IPS-NIHi7 (cell line): Measurements from ENCODE around the gene TMEM87A.
"Not testable (repeated sequence)": the region's sequence is repeated elsewhere in the genome, so short reads cannot be mapped to it uniquely, and the experiment has no call there.

Experiments used
- DNase-seq: peaks from one replicate; pipeline ENCODE4 v3.0.0; 2012; ENCODE audit warnings: mixed read lengths; ENCODE audit errors: extremely low spot score

Gene TMEM87A

GRCh38 chr15:42273900-42274701, 868 bp upstream of the TMEM87A start:
- DNase-seq: peak; percentile 28

- DNase-seq: no peak
These were observed 2.2 kb downstream of the TMEM87A start for GRCh38 chr15:42270996-42271395.

GRCh38 chr15:42270551-42270950, 2.7 kb downstream of the TMEM87A start:
- no peak for DNase-seq

- DNase-seq: no peak
These were observed 5.9 kb downstream of the TMEM87A start for GRCh38 chr15:42267286-42267685.

GRCh38 chr15:42264795-42265194, 8.4 kb downstream of the TMEM87A start:
- no peak for DNase-seq

- DNase-seq: no peak
These were observed 19.9 kb downstream of the TMEM87A start for GRCh38 chr15:42253300-42253699.

GRCh38 chr15:42240823-42241222, 32.4 kb downstream of the TMEM87A start:
- no peak for DNase-seq

- no peak for DNase-seq
These were observed 33.6 kb downstream of the TMEM87A start for GRCh38 chr15:42239528-42240182.

- no peak for DNase-seq
These were observed 40.1 kb downstream of the TMEM87A start for GRCh38 chr15:42233107-42233506.

GRCh38 chr15:42232606-42233005, 40.6 kb downstream of the TMEM87A start:
- DNase-seq: no peak

GRCh38 chr15:42231088-42231487, 42.1 kb downstream of the TMEM87A start:
- no peak for DNase-seq

- DNase-seq: not testable (repeated sequence)
These were observed 44.3 kb downstream of the TMEM87A start for GRCh38 chr15:42228981-42229380.

GRCh38 chr15:42228036-42228435, 45.2 kb downstream of the TMEM87A start:
- DNase-seq: no peak

- DNase-seq: no peak
These were observed 46.6 kb downstream of the TMEM87A start for GRCh38 chr15:42226648-42227047.

GRCh38 chr15:42220216-42220615, 53.0 kb downstream of the TMEM87A start:
- no peak for DNase-seq

- no peak for DNase-seq
These were observed 54.2 kb downstream of the TMEM87A start for GRCh38 chr15:42218953-42219592.

GRCh38 chr15:42217568-42217967, 55.7 kb downstream of the TMEM87A start:
- DNase-seq: no peak

- no peak for DNase-seq
These were observed 57.1 kb downstream of the TMEM87A start for GRCh38 chr15:42215913-42216829.

- DNase-seq: no peak
These were observed 58.6 kb downstream of the TMEM87A start for GRCh38 chr15:42214600-42214999.

GRCh38 chr15:42213511-42213910, 59.7 kb downstream of the TMEM87A start:
- no peak for DNase-seq

- DNase-seq: no peak
These were observed 62.5 kb downstream of the TMEM87A start for GRCh38 chr15:42210696-42211095.
